ENCODE results near the gene PYM1. TPM values are rescaled to one million over a fixed set of nuclear protein-coding genes. Genes with fewer than 3 reads are reported as not detected.

PYM1 gene
- total and polyA plus RNA-seq, 2 of the 13 experiments (the other 11 are each of a cell fraction or from before 2014, with no cell fraction given), result 44.0 to 51.8 TPM

DNA sequence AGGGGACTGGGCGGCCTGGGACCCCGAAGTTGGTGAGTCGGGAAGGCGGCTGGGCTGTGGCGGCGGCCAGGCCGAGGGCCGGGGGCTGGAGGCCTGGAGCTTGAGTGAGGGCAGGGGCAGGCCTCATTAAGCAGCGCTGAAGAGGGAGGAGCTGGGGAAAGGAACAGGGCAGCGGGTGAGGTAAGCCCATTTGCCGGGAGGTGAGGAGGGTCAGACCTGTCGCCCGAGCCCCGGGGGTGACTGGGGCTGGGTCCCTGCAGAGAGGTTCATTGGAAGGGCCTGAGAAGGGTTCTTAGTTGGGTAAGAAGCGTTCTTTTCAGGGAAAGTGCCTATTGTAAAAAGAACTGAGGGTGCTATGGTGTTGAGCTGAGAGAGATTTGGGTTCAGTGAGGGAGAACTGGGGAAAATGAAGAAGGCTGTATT lies 46.6 kb upstream of the PYM1 start (continued):
- no peak; the same call in 1 of the 2 replicates for TF ChIP-seq ZMYM3 (CRISPR knock-in tag; IDR thresholded peaks at IDR 0.05)
- no peak for TF ChIP-seq MIER2 (CRISPR knock-in tag; IDR thresholded peaks at IDR 0.05)
- no peak; the same call in 1 of the 2 replicates for TF ChIP-seq ZNF891 (CRISPR knock-in tag; IDR thresholded peaks at IDR 0.05)
- TF ChIP-seq ZNF781 (CRISPR knock-in tag; IDR thresholded peaks at IDR 0.05; ENCODE audit: borderline replicate concordance, not compliant biosample characterization), result peak; percentile 56
- TF ChIP-seq ZNF10 (CRISPR knock-in tag; IDR thresholded peaks at IDR 0.05; ENCODE audit: borderline replicate concordance, low read depth), result no peak
- TF ChIP-seq RFX5 (IDR thresholded peaks at IDR 0.05; ENCODE audit: low read depth, low read length), result no peak
- TF ChIP-seq HBP1 (CRISPR knock-in tag; IDR thresholded peaks at IDR 0.05; ENCODE audit: low read depth), result no peak
- no peak for TF ChIP-seq ZBTB40 (IDR thresholded peaks at IDR 0.05)
- no peak for TF ChIP-seq ZBTB40 (CRISPR knock-in tag; IDR thresholded peaks at IDR 0.05)
- no peak for TF ChIP-seq ZNF619 (CRISPR knock-in tag; IDR thresholded peaks at IDR 0.05)
- TF ChIP-seq MAFF (IDR thresholded peaks at IDR 0.05; ENCODE audit: low read depth, low read length), result no peak
- TF ChIP-seq ZNF468 (CRISPR knock-in tag; IDR thresholded peaks at IDR 0.05), result 0 out of 2 replicates have a peak, but pooled peaks have one; percentile 64
- TF ChIP-seq NR2C2 (CRISPR knock-in tag; IDR thresholded peaks at IDR 0.05; ENCODE audit: borderline replicate concordance), result no peak
- no peak for TF ChIP-seq JDP2 (CRISPR knock-in tag; IDR thresholded peaks at IDR 0.05; ENCODE audit: borderline replicate concordance)
- TF ChIP-seq, protein P1, sequence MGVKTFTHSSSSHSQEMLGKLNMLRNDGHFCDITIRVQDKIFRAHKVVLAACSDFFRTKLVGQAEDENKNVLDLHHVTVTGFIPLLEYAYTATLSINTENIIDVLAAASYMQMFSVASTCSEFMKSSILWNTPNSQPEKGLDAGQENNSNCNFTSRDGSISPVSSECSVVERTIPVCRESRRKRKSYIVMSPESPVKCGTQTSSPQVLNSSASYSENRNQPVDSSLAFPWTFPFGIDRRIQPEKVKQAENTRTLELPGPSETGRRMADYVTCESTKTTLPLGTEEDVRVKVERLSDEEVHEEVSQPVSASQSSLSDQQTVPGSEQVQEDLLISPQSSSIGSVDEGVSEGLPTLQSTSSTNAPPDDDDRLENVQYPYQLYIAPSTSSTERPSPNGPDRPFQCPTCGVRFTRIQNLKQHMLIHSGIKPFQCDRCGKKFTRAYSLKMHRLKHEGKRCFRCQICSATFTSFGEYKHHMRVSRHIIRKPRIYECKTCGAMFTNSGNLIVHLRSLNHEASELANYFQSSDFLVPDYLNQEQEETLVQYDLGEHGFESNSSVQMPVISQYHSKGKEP (CRISPR knock-in tag; IDR thresholded peaks at IDR 0.05), result 0 out of 2 replicates have a peak, but pooled peaks have one; percentile 1
- TF ChIP-seq ZC3H13 (CRISPR knock-in tag; IDR thresholded peaks at IDR 0.05), result no peak
- 0 out of 2 replicates have a peak, but pooled peaks have one; percentile 57 for TF ChIP-seq MXD1 (CRISPR knock-in tag; IDR thresholded peaks at IDR 0.05)
- TF ChIP-seq KDM1A (CRISPR knock-in tag; IDR thresholded peaks at IDR 0.05), result no peak
- no peak for TF ChIP-seq SRSF4 (IDR thresholded peaks at IDR 0.05; ENCODE audit: low read depth, low read length, poor library complexity, severe bottlenecking)

Measured in HepG2 (cell line).